ENCODE data around the gene UBE3C.
"Not testable (repeated sequence)": the region's sequence is repeated elsewhere in the genome, so short reads cannot be mapped to it uniquely, and the experiment has no call there.

Gene UBE3C

GRCh38 chr7:157138424-157139110, at the start of gene UBE3C:
Gene UBE3C, plus strand, starts transcription at chr7:157138926. Its CDS starts 347 bp downstream, at chr7:157139273.
- peak; percentile 86 for DNase-seq
- in situ Hi-C loops (cut with MboI; ENCODE audit: low pct_unique_long_range_greater_than_20kb, low sequenced_read_pairs) = no loop called here

GRCh38 chr7:157089100-157089610, 49.6 kb upstream of the UBE3C start:
- in situ Hi-C loops (cut with MboI; ENCODE audit: low pct_unique_long_range_greater_than_20kb, low sequenced_read_pairs) = no loop called here
- no peak for DNase-seq

- in situ Hi-C loops (cut with MboI; ENCODE audit: low pct_unique_long_range_greater_than_20kb, low sequenced_read_pairs) = no loop called here
- DNase-seq = no peak
These were observed 48.1 kb upstream of the UBE3C start for GRCh38 chr7:157090485-157091165.

GRCh38 chr7:157096286-157097055, 42.3 kb upstream of the UBE3C start:
- in situ Hi-C loops (cut with MboI; ENCODE audit: low pct_unique_long_range_greater_than_20kb, low sequenced_read_pairs) = no loop called here
- DNase-seq = no peak

- in situ Hi-C loops (cut with MboI; ENCODE audit: low pct_unique_long_range_greater_than_20kb, low sequenced_read_pairs) = no loop called here
- DNase-seq = no peak
These were observed 41.7 kb upstream of the UBE3C start for GRCh38 chr7:157097056-157097329.

GRCh38 chr7:157097569-157097968, 41.2 kb upstream of the UBE3C start:
- no peak for DNase-seq

GRCh38 chr7:157100005-157100404, 38.7 kb upstream of the UBE3C start:
- DNase-seq; in situ Hi-C loops (cut with MboI; ENCODE audit: low pct_unique_long_range_greater_than_20kb, low sequenced_read_pairs): not testable (repeated sequence)

More at GRCh38 chr7:157097569-157097968, 41.2 kb upstream of the UBE3C start:
- in situ Hi-C loops (cut with MboI; ENCODE audit: low pct_unique_long_range_greater_than_20kb, low sequenced_read_pairs) = no loop called here

GRCh38 chr7:157103641-157104040, 35.1 kb upstream of the UBE3C start:
- DNase-seq; in situ Hi-C loops (cut with MboI; ENCODE audit: low pct_unique_long_range_greater_than_20kb, low sequenced_read_pairs): not testable (repeated sequence)

- in situ Hi-C loops (cut with MboI; ENCODE audit: low pct_unique_long_range_greater_than_20kb, low sequenced_read_pairs) = no loop called here
- no peak for DNase-seq
These were observed 27.4 kb upstream of the UBE3C start for GRCh38 chr7:157111311-157111710.

GRCh38 chr7:157112706-157113105, 26.0 kb upstream of the UBE3C start:
- in situ Hi-C loops (cut with MboI; ENCODE audit: low pct_unique_long_range_greater_than_20kb, low sequenced_read_pairs) = no loop called here

GRCh38 chr7:157113607-157114006, 25.1 kb upstream of the UBE3C start:
- no peak for DNase-seq
- in situ Hi-C loops (cut with MboI; ENCODE audit: low pct_unique_long_range_greater_than_20kb, low sequenced_read_pairs) = no loop called here

More at GRCh38 chr7:157112706-157113105, 26.0 kb upstream of the UBE3C start:
- DNase-seq = no peak

GRCh38 chr7:157116762-157117161, 22.0 kb upstream of the UBE3C start:
- no peak for DNase-seq
- in situ Hi-C loops (cut with MboI; ENCODE audit: low pct_unique_long_range_greater_than_20kb, low sequenced_read_pairs) = no loop called here

- DNase-seq = no peak
- in situ Hi-C loops (cut with MboI; ENCODE audit: low pct_unique_long_range_greater_than_20kb, low sequenced_read_pairs) = no loop called here
These were observed 20.9 kb upstream of the UBE3C start for GRCh38 chr7:157117796-157118195.

- DNase-seq = no peak
- in situ Hi-C loops (cut with MboI; ENCODE audit: low pct_unique_long_range_greater_than_20kb, low sequenced_read_pairs) = no loop called here
These were observed 18.5 kb upstream of the UBE3C start for GRCh38 chr7:157120181-157120580.

GRCh38 chr7:157121184-157121715, 17.5 kb upstream of the UBE3C start:
- in situ Hi-C loops (cut with MboI; ENCODE audit: low pct_unique_long_range_greater_than_20kb, low sequenced_read_pairs) = no loop called here
- no peak for DNase-seq

- in situ Hi-C loops (cut with MboI; ENCODE audit: low pct_unique_long_range_greater_than_20kb, low sequenced_read_pairs) = no loop called here
- no peak for DNase-seq
These were observed 15.8 kb upstream of the UBE3C start for GRCh38 chr7:157122800-157123495.

- in situ Hi-C loops (cut with MboI; ENCODE audit: low pct_unique_long_range_greater_than_20kb, low sequenced_read_pairs) = no loop called here
- DNase-seq = no peak
These were observed 14.0 kb upstream of the UBE3C start for GRCh38 chr7:157124690-157125089.

- DNase-seq = no peak
- in situ Hi-C loops (cut with MboI; ENCODE audit: low pct_unique_long_range_greater_than_20kb, low sequenced_read_pairs) = no loop called here
These were observed 13.1 kb upstream of the UBE3C start for GRCh38 chr7:157125376-157126223.
